Stromal cell of bone marrow (primary cell): ENCODE measurements around the gene TCERG1L.
"Not testable (repeated sequence)": the region's sequence is repeated elsewhere in the genome, so short reads cannot be mapped to it uniquely, and the experiment has no call there.

Experiments
- DNase-seq: peaks from one replicate; pipeline ENCODE4 v3.0.0-alpha.2; 2012; ENCODE audit warnings: low read depth

The TCERG1L gene

GRCh38 chr10:131100418-131101410 is 210.8 kb downstream of the TCERG1L start:
- DNase-seq, result not testable (repeated sequence)

DNA sequence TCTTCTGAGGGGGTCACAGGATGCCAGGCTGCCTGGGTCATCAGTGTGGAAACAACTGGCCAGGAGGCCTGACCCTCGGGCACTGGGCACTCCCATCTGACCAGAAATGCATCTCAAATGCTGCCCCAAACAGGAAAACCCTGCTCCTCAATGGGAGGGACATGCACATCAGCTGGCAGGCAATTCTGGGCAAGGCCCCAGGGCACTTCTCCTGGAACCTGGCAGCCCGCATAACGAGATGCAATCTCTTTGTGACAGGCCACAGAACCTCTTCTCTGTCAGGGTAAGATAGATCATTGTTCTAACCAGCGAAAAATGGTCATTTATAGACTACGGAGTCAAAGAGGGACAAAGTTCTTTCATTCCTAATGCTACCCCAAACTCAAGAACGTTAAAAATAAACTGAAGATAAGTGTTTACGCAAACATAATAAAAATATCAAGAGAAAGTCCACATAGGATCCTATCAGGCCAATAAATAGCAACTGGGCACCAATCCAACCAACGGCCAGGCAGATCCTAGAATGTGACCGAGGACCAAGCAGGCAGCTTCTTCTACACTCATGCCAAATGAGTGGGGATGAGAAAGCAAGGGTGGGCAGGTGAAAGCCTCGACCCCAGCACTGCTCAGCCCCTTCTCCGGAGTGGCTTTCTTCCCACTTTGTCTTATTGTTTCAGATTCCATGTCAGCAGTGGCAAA is 212.3 kb downstream of the TCERG1L start:
- no peak for DNase-seq

DNA sequence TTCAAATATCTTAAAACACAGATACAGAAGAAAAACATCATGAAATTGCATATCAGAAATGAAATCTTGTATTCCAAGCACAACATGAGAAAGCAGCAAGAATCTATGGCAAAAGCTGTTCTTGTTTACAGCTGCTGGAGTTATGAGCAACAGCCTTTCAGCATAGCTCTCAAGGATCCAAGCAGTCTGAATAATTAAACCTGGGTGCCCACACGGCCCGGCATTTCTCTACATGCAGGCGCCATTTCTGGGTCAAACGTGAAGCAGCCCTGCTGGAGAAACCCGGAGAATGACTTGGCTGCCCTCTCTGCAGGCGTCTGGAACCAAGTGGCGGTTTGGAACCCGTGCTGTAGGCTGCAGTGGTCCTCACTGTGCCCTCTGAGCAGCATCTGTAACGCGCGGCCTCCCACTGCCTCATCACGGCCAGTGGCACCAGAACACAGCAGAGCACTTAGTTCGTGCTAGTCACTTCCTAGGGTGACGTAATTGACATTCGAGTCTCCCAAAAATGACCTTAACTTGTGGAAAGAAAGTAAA is 213.0 kb downstream of the TCERG1L start:
- no peak for DNase-seq

GRCh38 chr10:131096031-131096430 is 215.5 kb downstream of the TCERG1L start:
- DNase-seq, result no peak

GRCh38 chr10:131095313-131095580 is 216.3 kb downstream of the TCERG1L start:
- DNase-seq, result no peak

GRCh38 chr10:131094527-131095312 is 216.8 kb downstream of the TCERG1L start:
- DNase-seq, result no peak

DNA sequence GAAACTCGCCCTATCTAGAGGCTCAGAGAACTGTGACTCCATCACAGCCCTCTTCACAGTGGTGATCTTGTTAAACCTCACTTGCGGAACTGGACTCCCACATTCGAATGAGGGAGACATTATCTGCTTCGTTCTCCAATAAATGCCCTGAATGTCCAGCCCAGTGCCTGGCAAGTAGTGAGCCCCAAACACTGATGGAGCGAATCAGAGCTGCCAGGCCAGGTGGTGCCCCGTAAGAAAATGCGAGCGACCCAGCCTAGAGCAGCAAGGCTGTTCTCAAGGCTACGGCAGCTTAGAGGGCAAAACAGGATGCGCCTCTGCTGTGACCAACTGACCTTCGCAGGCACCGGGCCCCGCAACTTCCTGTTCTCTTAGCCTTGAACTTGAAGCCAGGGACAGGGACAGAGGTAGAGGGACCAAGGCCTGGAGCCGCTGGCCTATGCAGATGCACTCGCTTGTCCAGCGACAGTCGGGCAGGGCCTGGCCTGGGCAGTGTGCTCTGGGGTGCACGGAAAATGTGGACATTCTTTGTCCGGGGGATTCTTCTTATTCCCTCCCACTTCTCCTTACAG is 217.6 kb downstream of the TCERG1L start:
- DNase-seq, result no peak

- DNase-seq, result no peak
Observed at GRCh38 chr10:131093346-131093745, 218.2 kb downstream of the TCERG1L start.

GRCh38 chr10:131092876-131093275 is 218.6 kb downstream of the TCERG1L start:
- no peak for DNase-seq

DNA sequence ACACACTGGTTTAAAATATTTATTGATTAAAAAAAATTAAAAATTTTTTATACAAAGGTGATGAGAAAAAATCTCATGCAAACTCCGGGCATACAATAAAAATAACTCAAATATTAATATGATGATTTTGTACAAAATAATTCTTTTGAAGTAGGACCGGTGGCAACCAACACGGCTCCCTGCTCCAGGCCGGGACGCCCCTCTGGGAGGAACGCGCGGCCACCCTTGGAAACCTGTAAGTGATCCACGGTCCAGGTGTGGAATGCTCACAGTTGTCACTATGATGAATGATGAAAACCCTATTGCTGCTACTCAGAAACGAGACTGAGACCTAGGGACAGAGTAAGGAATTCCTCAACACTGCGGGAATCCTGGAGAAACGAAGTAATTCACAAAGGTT is 219.1 kb downstream of the TCERG1L start:
- DNase-seq, result no peak

GRCh38 chr10:131091682-131092081 is 219.8 kb downstream of the TCERG1L start:
- DNase-seq, result no peak

- no peak for DNase-seq
Observed at GRCh38 chr10:131090761-131091661, 220.5 kb downstream of the TCERG1L start.

DNA sequence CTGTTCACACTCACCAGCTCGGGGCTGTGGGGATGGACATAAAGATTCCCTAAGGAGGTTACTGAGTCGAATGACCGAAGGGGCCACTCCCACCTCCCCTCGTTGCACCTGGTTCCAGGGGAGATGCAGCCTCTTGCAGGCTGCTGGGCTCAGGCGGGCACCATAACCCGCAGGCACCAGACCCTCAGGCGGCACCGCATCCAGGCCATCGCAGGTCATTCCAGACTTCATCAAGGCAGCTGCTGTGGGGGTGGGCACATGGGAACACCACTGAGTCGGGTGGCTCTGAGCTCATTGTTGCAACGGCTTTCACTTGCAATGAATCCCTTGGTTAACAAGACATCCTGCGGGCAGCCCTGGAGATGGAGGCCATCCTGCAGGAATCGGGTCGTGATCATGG is 221.7 kb downstream of the TCERG1L start:
- no peak for DNase-seq

- no peak for DNase-seq
Observed at GRCh38 chr10:131089150-131089549, 222.4 kb downstream of the TCERG1L start.

DNA sequence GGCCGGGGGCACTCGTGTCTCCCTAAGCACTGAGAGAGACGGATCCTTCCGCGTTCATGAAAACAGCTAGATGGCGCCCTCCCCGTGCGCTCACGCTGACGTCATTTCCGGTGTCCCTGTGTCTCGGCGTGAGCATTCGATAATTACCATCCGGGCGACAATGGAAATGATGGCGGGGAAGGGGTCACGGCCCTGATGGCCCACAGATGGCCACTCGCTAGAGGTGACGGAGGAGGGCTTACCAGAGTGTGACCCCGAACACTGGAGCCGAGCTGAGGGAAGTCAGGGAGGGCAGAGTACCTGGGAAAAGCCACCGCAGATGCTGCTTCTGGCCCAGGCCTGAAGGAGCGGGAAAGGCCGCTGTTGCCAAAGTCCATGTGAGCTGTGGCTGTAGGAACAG is 222.9 kb downstream of the TCERG1L start:
- DNase-seq, result no peak

GRCh38 chr10:131087464-131088215 is 223.9 kb downstream of the TCERG1L start:
- DNase-seq, result no peak

GRCh38 chr10:131086511-131086910 is 225.0 kb downstream of the TCERG1L start:
- no peak for DNase-seq

DNA sequence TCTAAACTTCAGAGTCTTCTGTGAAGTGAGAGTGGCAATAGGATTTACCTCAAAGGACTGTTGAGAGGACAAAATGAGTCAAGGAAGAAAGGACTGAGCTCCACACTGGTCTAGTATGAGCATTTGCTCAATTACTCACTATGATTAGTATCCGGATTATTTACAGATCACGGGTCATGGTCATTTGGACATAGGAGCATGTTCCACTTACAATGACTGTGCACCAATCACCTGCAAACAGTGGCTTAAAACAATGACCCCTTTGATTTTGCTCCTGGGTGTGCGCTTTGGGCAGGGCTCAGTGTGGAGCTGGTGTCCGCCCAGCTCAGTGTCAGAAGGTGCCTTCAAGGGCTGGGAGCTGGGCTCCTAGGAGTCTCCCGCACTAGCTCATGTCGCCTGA is 225.4 kb downstream of the TCERG1L start:
- no peak for DNase-seq

DNA sequence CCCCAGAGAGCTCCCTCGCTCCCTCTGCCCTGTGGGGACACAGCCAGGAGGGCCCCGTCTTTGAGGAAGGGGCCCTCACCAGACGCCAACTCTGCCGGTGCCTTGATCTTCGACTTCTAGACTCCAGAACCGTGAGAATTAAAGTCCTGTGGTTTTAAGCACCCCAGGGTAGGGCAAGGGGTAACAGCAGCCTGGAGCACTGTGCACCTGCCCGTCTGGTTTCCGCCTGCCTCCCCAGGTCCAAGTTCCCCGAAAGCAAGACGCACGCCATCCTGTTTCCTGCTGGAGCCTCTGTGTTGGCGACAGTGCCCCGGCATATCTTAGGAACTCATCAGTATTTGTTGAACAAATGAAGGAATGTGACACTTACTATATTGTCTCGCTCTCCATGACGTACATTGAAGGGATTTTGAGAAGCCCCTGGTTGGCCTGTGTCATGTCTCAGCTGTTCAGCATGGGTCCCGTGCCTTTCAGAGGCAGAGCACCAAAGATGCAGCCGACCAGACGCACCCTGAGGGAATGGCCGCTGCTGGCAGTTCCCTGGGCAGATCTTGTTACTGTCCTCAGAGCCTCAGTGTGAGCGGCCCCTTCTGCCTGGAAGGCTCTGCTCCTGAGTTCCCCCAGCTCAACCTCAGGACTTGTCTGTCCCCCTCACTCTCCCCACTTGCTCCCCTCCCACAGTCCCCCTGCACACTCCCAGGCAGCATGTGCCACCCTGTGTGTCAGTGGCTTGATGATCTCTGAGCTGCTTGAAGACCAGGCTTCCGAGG is 226.2 kb downstream of the TCERG1L start:
- no peak for DNase-seq

DNA sequence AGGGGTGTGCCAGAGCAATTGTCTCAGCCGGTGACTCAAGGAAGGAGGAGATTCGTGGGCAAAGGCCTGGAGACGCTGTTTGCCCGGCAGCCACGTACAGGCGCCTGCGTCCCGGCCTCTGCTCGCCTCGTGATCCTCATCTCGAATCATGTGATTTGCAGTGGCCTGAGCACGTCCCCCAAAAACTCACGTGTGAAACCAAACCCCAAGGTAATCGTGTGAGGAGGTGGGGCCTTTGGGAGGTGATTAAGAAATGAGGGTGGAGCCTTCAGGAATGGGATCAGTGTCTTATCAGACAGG is 226.8 kb downstream of the TCERG1L start:
- no peak for DNase-seq
